HepG2 (cell line): ENCODE measurements around the gene RBCK1. TPM values are rescaled to one million over a fixed set of nuclear protein-coding genes. Genes with fewer than 3 reads are reported as not detected.
"Not testable (repeated sequence)": the region's sequence is repeated elsewhere in the genome, so short reads cannot be mapped to it uniquely, and the experiment has no call there.

ENCODE experiments used
- ATAC-seq: fragments of 200-7000 bp; cut with Tn5 transposase; 3 replicates; pipeline ENCODE4 v1.9.1; 2020; ENCODE audit warnings: mild to moderate bottlenecking, moderate library complexity
- BruUV-seq: library from RNA; stranded (reverse); fragments of 400-500 nt; replicated peaks from 2 replicates; lab custom pipeline; 2021; lab: Mats Ljungman, UMichigan
- CTCF ChIA-PET: fragments of 300-600 bp; formaldehyde crosslinking; extraction: SDS; loops from one replicate; lab custom pipeline; 2021; ENCODE audit warnings: low total read pairs, inconsistent platforms, low intra/inter-chr PET ratio; lab: Yijun Ruan, JAX
- POLR2A ChIA-PET: fragments of 350-600 bp; sonication (Branson Sonifier 250); formaldehyde crosslinking; loops from one replicate; lab custom pipeline; 2020; ENCODE audit warnings: antibody characterized with exemption, inconsistent platforms; lab: Yijun Ruan, JAX
- DNase-seq: peaks from one replicate; pipeline ENCODE4 v3.0.0-alpha.2; 2015; ENCODE audit warnings: low spot score
- FAIRE-seq: peaks from 3 replicates; lab custom pipeline; 2011; peaks lifted over from hg19 to GRCh38; lab: Jason Lieb, UNC
- H2AFZ ChIP-seq: one replicate; pipeline ENCODE4 v1.6.1; 2011; ENCODE audit warnings: low read length, inconsistent platforms
- H3K27ac ChIP-seq: fragments of 300-600 bp; 3 replicates; pipeline ENCODE4 v1.8.0; 2011; ENCODE audit warnings: mixed run types, mild to moderate bottlenecking, mixed read lengths, low read length, inconsistent platforms; ENCODE audit not compliant: insufficient read depth; ENCODE audit errors: extremely low read length
- H3K27me3 ChIP-seq, 2 experiments: fragments of 200-600 bp in 1 of 2; 2 replicates in 1 of 2; 3 replicates in 1 of 2; pipeline versions ENCODE4 v1.6.0 to v1.8.0; 2011; ENCODE audit warnings: low read length in 2 of 2, mild to moderate bottlenecking in 2 of 2, moderate library complexity in 2 of 2, inconsistent platforms in 1 of 2; ENCODE audit not compliant: insufficient read depth in 2 of 2, control insufficient read depth in 1 of 2
- H3K36me3 ChIP-seq, 2 experiments: fragments of 200-600 bp in 1 of 2; replicated peaks in 1 of 2; 2 replicates in 1 of 2; 3 replicates in 1 of 2; pipeline versions ENCODE4 v1.5.1 to v1.8.0; 2011; ENCODE audit warnings: low read length in 2 of 2, inconsistent platforms in 1 of 2; ENCODE audit not compliant: insufficient read depth in 2 of 2, control insufficient read depth in 1 of 2
- H3K4me1 ChIP-seq: 2 replicates; pipeline ENCODE4 v1.5.1; 2012; ENCODE audit warnings: low read length, inconsistent platforms; ENCODE audit not compliant: insufficient read depth
- H3K4me2 ChIP-seq: 2 replicates; pipeline ENCODE4 v1.6.0; 2011; ENCODE audit warnings: low read depth, low read length, inconsistent platforms
- H3K4me3 ChIP-seq, 3 experiments: fragments of 200-600 bp in 1 of 3; sonication (generic), shearing (Covaris generic) in 1 of 3; replicated peaks in 1 of 3; 2 replicates each; pipeline ENCODE4 v1.5.1; 2011 to 2016; ENCODE audit warnings: low read length in 3 of 3, inconsistent platforms in 2 of 3, low read depth in 2 of 3, mild to moderate bottlenecking in 2 of 3, control low read depth in 1 of 3, mixed read lengths in 1 of 3; ENCODE audit not compliant: insufficient read depth in 1 of 3
- H3K79me2 ChIP-seq: one replicate; pipeline ENCODE4 v1.6.1; 2011; ENCODE audit warnings: low read length, inconsistent platforms; ENCODE audit not compliant: insufficient read depth
- H3K9ac ChIP-seq: 2 replicates; pipeline ENCODE4 v1.6.0; 2011; ENCODE audit warnings: mild to moderate bottlenecking, low read depth, low read length, inconsistent platforms; ENCODE audit not compliant: insufficient read depth
- H3K9me3 ChIP-seq: 2 replicates; pipeline ENCODE4 v1.5.1; 2012; ENCODE audit warnings: mild to moderate bottlenecking, low read length
- H4K20me1 ChIP-seq: 2 replicates; pipeline ENCODE4 v1.6.0; 2011; ENCODE audit warnings: inconsistent platforms, mild to moderate bottlenecking, low read length, moderate library complexity; ENCODE audit not compliant: insufficient read depth
- ESRRA ChIP-seq: sonication (generic); formaldehyde crosslinking; IDR thresholded peaks from 2 replicates; pipeline ENCODE4 v1.5.1; 2020; ENCODE audit warnings: mild to moderate bottlenecking, low read depth, missing genetic modification reagents
- KDM5B ChIP-seq: sonication (generic); formaldehyde crosslinking; IDR thresholded peaks from 2 replicates; pipeline ENCODE4 v1.4.0; 2020; ENCODE audit warnings: missing genetic modification reagents, mild to moderate bottlenecking, borderline replicate concordance
- NR2C2 ChIP-seq: sonication (generic); formaldehyde crosslinking; IDR thresholded peaks from 2 replicates; pipeline ENCODE4 v1.4.0; 2020; ENCODE audit warnings: missing genetic modification reagents, mild to moderate bottlenecking, moderate library complexity, borderline replicate concordance
- POLR2A ChIP-seq, 2 experiments: IDR thresholded peaks; 2 replicates each; pipeline ENCODE4 v1.6.1; 2011; ENCODE audit warnings: low read depth in 2 of 2, low read length in 2 of 2, mild to moderate bottlenecking in 1 of 2, moderate library complexity in 1 of 2; ENCODE audit not compliant: insufficient read depth in 1 of 2
- POLR2AphosphoS5 ChIP-seq: IDR thresholded peaks from 2 replicates; pipeline ENCODE4 v1.6.1; 2012; ENCODE audit warnings: low read depth, low read length
- SALL1 ChIP-seq: sonication (generic); formaldehyde crosslinking; IDR thresholded peaks from 2 replicates; pipeline ENCODE4 v1.8.0; 2022; ENCODE audit warnings: mild to moderate bottlenecking, missing genetic modification reagents
- SSRP1 ChIP-seq: IDR thresholded peaks from 2 replicates; pipeline ENCODE4 v1.6.1; 2016; ENCODE audit warnings: control low read depth
- ZMYM3 ChIP-seq: sonication (generic); formaldehyde crosslinking; IDR thresholded peaks from 2 replicates; pipeline ENCODE4 v1.5.1; 2020; ENCODE audit warnings: mild to moderate bottlenecking, missing genetic modification reagents
- ZNF121 ChIP-seq: sonication (generic); formaldehyde crosslinking; IDR thresholded peaks from 2 replicates; pipeline ENCODE4 v1.5.0; 2020; ENCODE audit warnings: mild to moderate bottlenecking, missing genetic modification reagents
- ZNF281 ChIP-seq: sonication (generic); formaldehyde crosslinking; IDR thresholded peaks from 2 replicates; pipeline ENCODE4 v1.4.0; 2020; ENCODE audit warnings: missing genetic modification reagents, borderline replicate concordance
- ZNF34 ChIP-seq: sonication (generic); formaldehyde crosslinking; IDR thresholded peaks from 2 replicates; pipeline ENCODE4 v1.4.0; 2020; ENCODE audit warnings: mild to moderate bottlenecking, missing genetic modification reagents, borderline replicate concordance
- ZNF430 ChIP-seq: sonication (generic); formaldehyde crosslinking; IDR thresholded peaks from 2 replicates; pipeline ENCODE4 v1.9.0; 2021; ENCODE audit warnings: mild to moderate bottlenecking, missing genetic modification reagents
- ZNF770 ChIP-seq: sonication (generic); formaldehyde crosslinking; IDR thresholded peaks from 2 replicates; pipeline ENCODE4 v1.5.0; 2020; ENCODE audit warnings: mild to moderate bottlenecking, missing genetic modification reagents
- ZNF781 ChIP-seq: sonication (generic); formaldehyde crosslinking; IDR thresholded peaks from 2 replicates; pipeline ENCODE4 v1.5.1; 2020; ENCODE audit warnings: borderline replicate concordance, mild to moderate bottlenecking, missing genetic modification reagents; ENCODE audit errors: not compliant biosample characterization
- WGBS: methylation state at CpG from one replicate; pipeline ENCODE4 v1.1.6; 2017; ENCODE audit warnings: low lambda C conversion rate; 5-methylcytosine and 5-hydroxymethylcytosine counted together
- in situ Hi-C: cut with HindIII; loops from 2 replicates; pipeline ENCODE4 v1.10.0; 2017; ENCODE audit warnings: low pct_unique_long_range_greater_than_20kb; ENCODE audit not compliant: extremely low pct_ligation_motif_present
- intact Hi-C: fragments of 100-400 bp; cut with micrococcal nuclease; formaldehyde crosslinking; loops from one replicate; pipeline ENCODE4 v1.10.0; 2022; ENCODE audit not compliant: unreplicated experiment
- polyA plus RNA-seq, 8 experiments: library from polyadenylated mRNA; depleted of rRNA in 3 of 8; stranded (reverse) in 7 of 8; unstranded in 1 of 8; fragments of >200 nt; fragmentation: Illumina TruSeq in 4 of 8; extraction: Trizol in 4 of 8; gene quantifications; 2 replicates each; pipeline versions ENCODE4 v1.2.1 to v1.2.3, GENCODE V29; 2011 to 2016; ENCODE audit warnings: low read depth in 4 of 8, missing spikeins in 1 of 8, mixed read lengths in 1 of 8; ENCODE audit not compliant: insufficient read depth in 1 of 8
- total RNA-seq, 5 experiments: library from RNA; depleted of rRNA; stranded (reverse); fragments of >200 nt; fragmentation: Illumina TruSeq; extraction: Trizol; gene quantifications; 2 replicates each; pipeline ENCODE4 v1.2.3, GENCODE V29; 2016; ENCODE audit warnings: low read depth in 1 of 5

Gene RBCK1
- total and polyA plus RNA-seq, 2 of the 13 experiments (the other 11 are each of a cell fraction or from before 2014, with no cell fraction given), result 149 to 215 TPM

DNA sequence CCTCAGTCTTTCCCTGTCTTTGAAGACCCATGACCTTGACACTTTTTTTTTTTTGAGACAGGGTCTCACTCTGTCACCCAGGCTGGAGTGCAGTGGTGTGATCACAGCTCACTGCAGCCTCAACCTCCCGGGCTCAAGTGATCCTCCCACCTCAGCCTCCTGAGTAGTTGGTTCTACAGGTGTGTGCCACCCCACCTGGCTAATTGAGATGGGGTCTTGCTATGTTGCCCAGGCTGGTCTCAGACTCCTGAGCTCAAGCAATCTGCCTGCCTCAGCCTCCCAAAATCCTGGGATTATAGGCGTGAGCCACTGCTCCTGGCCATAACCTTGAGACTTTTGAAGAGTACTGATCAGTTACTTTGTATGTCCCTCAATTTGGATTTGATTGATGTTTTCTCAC, 14.8 kb upstream of the RBCK1 start:
- peaks cover 62 to 92% of the 10 kb centered on the region in 2 experiments for H3K36me3 ChIP-seq

More for the DNA sequence above, 14.8 kb upstream of the RBCK1 start:
- H3K4me3 ChIP-seq, H3K4me2 ChIP-seq, ATAC-seq, H3K27ac ChIP-seq, H3K9me3 ChIP-seq, FAIRE-seq, CTCF ChIA-PET, H2AFZ ChIP-seq, in situ Hi-C loops, H4K20me1 ChIP-seq, intact Hi-C loops, DNase-seq, BruUV-seq, H3K9ac ChIP-seq, H3K27me3 ChIP-seq: not testable (repeated sequence)
- TF ChIP-seq KDM5B (CRISPR knock-in tag) (0 out of 2 replicates have a peak, but pooled peaks have one; percentile 28), POLR2A (IDR thresholded peaks at IDR 0.05; ENCODE audit: insufficient read depth in 1 of 2, low read depth in 2 of 2, low read length in 2 of 2) (peak in 1 of 2 experiments; percentile 27; a peak in 1 of 4 replicates), ZNF430 (CRISPR knock-in tag) (0 out of 2 replicates have a peak, but pooled peaks have one; percentile 29), ZMYM3 (peak; percentile 72), ESRRA (CRISPR knock-in tag) (0 out of 2 replicates have a peak, but pooled peaks have one; percentile 21), ZNF781 (CRISPR knock-in tag) (peak; percentile 29), POLR2AphosphoS5 (0 out of 2 replicates have a peak, but pooled peaks have one; percentile 23), ZNF34 (0 out of 2 replicates have a peak, but pooled peaks have one; percentile 27), ZNF121 (CRISPR knock-in tag) (peak; percentile 99), SALL1 (CRISPR knock-in tag) (peak; percentile 33; the same call in 1 of the 2 replicates), ZNF281 (CRISPR knock-in tag) (peak; percentile 15; the same call in 1 of the 2 replicates), SSRP1 (CRISPR knock-in tag) (peak; percentile 33; the same call in 1 of the 2 replicates), NR2C2 (0 out of 2 replicates have a peak, but pooled peaks have one; percentile 31), ZNF770 (CRISPR knock-in tag) (peak; percentile 85)
- H3K79me2 ChIP-seq, result peaks cover 22% of the 10 kb centered on the region
- peaks cover 76% of the 10 kb centered on the region for H3K4me1 ChIP-seq
- WGBS, result 100% methylated on average over 2 of the region's 2 CpGs
- POLR2A ChIA-PET, result interaction anchor here (1.2 to 29.0 kb wide), 4 partner anchors 5 to 38 kb away, joined by 3 to 1587 read pairs (median 909); partner anchors contain the start of genes RBCK1 and TRIB3
